Suprapubic skin (tissue), 4 donors: Measurements from ENCODE around the gene ZDHHC16. TPM values are rescaled to one million over a fixed set of nuclear protein-coding genes. Genes with fewer than 3 reads are reported as not detected.

Source experiments
- DNase-seq, 2 donors: peaks; one replicate each; pipeline ENCODE4 v3.0.0-alpha.2; 2019; ENCODE audit warnings: low spot score in 2 of 2
- H3K27ac ChIP-seq: fragments of 200-600 bp; sonication (generic); one replicate; pipeline ENCODE4 v1.5.1; 2019
- H3K27me3 ChIP-seq: fragments of 200-600 bp; sonication (generic); one replicate; pipeline ENCODE4 v1.5.1; 2019
- H3K36me3 ChIP-seq: fragments of 200-600 bp; sonication (generic); one replicate; pipeline ENCODE4 v1.5.1; 2019
- H3K4me1 ChIP-seq: fragments of 200-600 bp; sonication (generic); one replicate; pipeline ENCODE4 v1.5.1; 2019
- H3K4me3 ChIP-seq: fragments of 200-600 bp; sonication (generic); one replicate; pipeline ENCODE4 v1.5.1; 2019; ENCODE audit warnings: mild to moderate bottlenecking
- H3K9me3 ChIP-seq: fragments of 200-600 bp; sonication (generic); one replicate; pipeline ENCODE4 v1.5.1; 2019
- CTCF ChIP-seq, 2 donors: fragments of 200-600 bp in 1 of 2; fragments of 450-650 bp in 1 of 2; sonication (generic) in 1 of 2; IDR thresholded peaks; one replicate each; pipeline ENCODE4 v1.5.1; 2016 to 2019; ENCODE audit warnings: antibody characterized with exemption in 2 of 2, mild to moderate bottlenecking in 1 of 2, moderate library complexity in 1 of 2
- EP300 ChIP-seq: sonication (generic); formaldehyde crosslinking; IDR thresholded peaks from one replicate; pipeline ENCODE4 v1.6.1; 2017; ENCODE audit warnings: antibody characterized with exemption
- POLR2A ChIP-seq, 2 donors: fragments of 450-650 bp; IDR thresholded peaks; one replicate each; pipeline ENCODE4 v1.6.1; 2017; ENCODE audit warnings: antibody characterized with exemption in 2 of 2, mild to moderate bottlenecking in 2 of 2, moderate library complexity in 2 of 2
- POLR2AphosphoS5 ChIP-seq, 3 donors: sonication (generic); formaldehyde crosslinking; IDR thresholded peaks; one replicate each; pipeline ENCODE4 v1.6.1; 2017; ENCODE audit warnings: antibody characterized with exemption in 3 of 3
- WGBS: methylation state at CpG from one replicate; pipeline ENCODE4 v1.1.5; 2018; 5-methylcytosine and 5-hydroxymethylcytosine counted together
- total RNA-seq, 4 donors: library from RNA; depleted of rRNA; stranded (reverse); fragments of >200 nt; gene quantifications; one replicate each; pipeline ENCODE4 v1.1.0, GENCODE V29; 2016

The ZDHHC16 gene
- total RNA-seq, 4 donors from 2014 or later, result 24.5 to 35.8 (median 28.2) TPM

GRCh38 chr10:97481071-97481470, 35.1 kb downstream of the ZDHHC16 start:
- Histone ChIP-seq H3K27me3 (no peaks in the 10 kb centered on the region), H3K4me3 (no peak overlapping the region), H3K4me1 (peaks cover 27% of the 10 kb centered on the region), H3K27ac (no peak overlapping the region), H3K36me3 (peaks cover 65% of the 10 kb centered on the region), H3K9me3 (no peaks in the 10 kb centered on the region)
- no peak for DNase-seq
- TF ChIP-seq CTCF (IDR thresholded peaks at IDR 0.05), result no peak
- no peak for TF ChIP-seq POLR2AphosphoS5 (IDR thresholded peaks at IDR 0.05)
- TF ChIP-seq EP300, result no peak
- no peak for TF ChIP-seq POLR2A (IDR thresholded peaks at IDR 0.05)
- 30% methylated on average over 4 of the region's 4 CpGs for WGBS

DNA sequence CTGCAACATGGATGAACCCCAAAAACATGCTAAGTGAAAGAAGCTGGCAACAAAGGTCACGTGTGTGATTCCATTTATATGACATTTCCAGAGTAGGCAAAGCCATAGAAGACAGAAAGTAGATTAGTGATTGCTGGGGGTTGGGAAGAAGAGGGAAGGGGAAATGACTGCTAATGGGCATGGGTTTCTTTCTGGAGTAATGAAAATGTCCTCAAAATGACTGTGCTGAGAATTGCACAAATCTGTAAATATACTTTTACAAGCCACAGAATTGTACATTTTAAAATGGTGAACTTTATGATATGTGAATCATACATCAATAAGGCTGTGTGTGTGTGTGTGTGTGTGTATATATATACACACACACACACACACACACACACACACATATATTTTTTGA, 36.4 kb downstream of the ZDHHC16 start:
- Histone ChIP-seq H3K4me1 (peaks cover 27% of the 10 kb centered on the region), H3K9me3 (no peaks in the 10 kb centered on the region), H3K27ac (no peak overlapping the region), H3K36me3 (peaks cover 52% of the 10 kb centered on the region), H3K4me3 (no peak overlapping the region), H3K27me3 (no peaks in the 10 kb centered on the region)
- TF ChIP-seq POLR2AphosphoS5 (IDR thresholded peaks at IDR 0.05) (no peak), CTCF (IDR thresholded peaks at IDR 0.05) (no peak), EP300 (no peak), POLR2A (IDR thresholded peaks at IDR 0.05) (no peak)
- DNase-seq, result no peak
- WGBS, result 93% methylated on average over 1 of the region's 1 CpG

- H3K27ac ChIP-seq, result no peak overlapping the region
- H3K27me3 ChIP-seq, result no peaks in the 10 kb centered on the region
- WGBS, result 62% methylated on average over 3 of the region's 3 CpGs
- H3K4me1 ChIP-seq, result peaks cover 27% of the 10 kb centered on the region
- TF ChIP-seq CTCF (IDR thresholded peaks at IDR 0.05) (no peak), POLR2AphosphoS5 (IDR thresholded peaks at IDR 0.05) (no peak), EP300 (no peak), POLR2A (IDR thresholded peaks at IDR 0.05) (no peak)
- H3K9me3 ChIP-seq, result no peaks in the 10 kb centered on the region
- peaks cover 41% of the 10 kb centered on the region for H3K36me3 ChIP-seq
- H3K4me3 ChIP-seq, result no peak overlapping the region
- no peak for DNase-seq
Measured at GRCh38 chr10:97483506-97483905, 37.5 kb downstream of the ZDHHC16 start.

- 97% methylated on average over 1 of the region's 1 CpG for WGBS
- H3K27me3 ChIP-seq, result no peaks in the 10 kb centered on the region
- no peak overlapping the region for H3K4me3 ChIP-seq
- TF ChIP-seq EP300 (no peak), POLR2AphosphoS5 (IDR thresholded peaks at IDR 0.05) (no peak), POLR2A (IDR thresholded peaks at IDR 0.05) (no peak), CTCF (IDR thresholded peaks at IDR 0.05) (no peak)
- H3K36me3 ChIP-seq, result peaks cover 37% of the 10 kb centered on the region
- H3K27ac ChIP-seq, result no peak overlapping the region
- no peaks in the 10 kb centered on the region for H3K9me3 ChIP-seq
- DNase-seq, result no peak
- H3K4me1 ChIP-seq, result peaks cover 27% of the 10 kb centered on the region
Measured at GRCh38 chr10:97483921-97484320, 37.9 kb downstream of the ZDHHC16 start.

DNA sequence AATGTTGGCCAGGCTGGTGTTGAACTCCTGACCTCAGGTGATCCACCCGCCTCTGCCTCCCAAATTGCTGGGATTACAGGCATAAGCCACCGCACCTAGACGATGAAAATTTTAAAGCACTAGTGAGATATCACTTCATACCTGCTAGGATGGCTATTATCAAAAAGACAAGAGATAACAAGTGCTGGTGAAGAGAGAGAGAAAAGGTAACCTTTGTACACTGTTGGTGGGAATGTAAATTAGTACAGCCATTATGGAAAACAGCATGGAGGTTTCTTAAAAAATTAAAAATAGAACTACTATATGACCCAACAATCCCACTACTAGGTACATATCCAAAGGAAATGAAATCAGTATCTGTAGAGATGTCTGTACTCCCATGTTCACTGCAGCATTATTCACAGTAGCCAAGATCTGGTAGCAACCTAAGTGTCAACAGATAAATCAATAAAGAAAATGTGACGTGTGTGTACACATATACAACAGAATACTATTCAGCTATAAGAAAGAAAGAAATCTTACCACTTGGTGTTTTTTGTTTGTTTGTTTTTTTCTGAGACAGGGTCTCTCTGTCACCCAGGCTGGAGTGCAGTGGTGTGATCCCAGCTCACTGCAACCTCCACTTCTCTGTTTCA, 39.8 kb downstream of the ZDHHC16 start:
- Histone ChIP-seq H3K27ac (no peak overlapping the region), H3K36me3 (peaks cover 20% of the 10 kb centered on the region), H3K9me3 (no peaks in the 10 kb centered on the region), H3K4me3 (no peak overlapping the region), H3K4me1 (peaks cover 17% of the 10 kb centered on the region), H3K27me3 (no peaks in the 10 kb centered on the region)
- 89% methylated on average over 4 of the region's 4 CpGs for WGBS
- TF ChIP-seq CTCF (IDR thresholded peaks at IDR 0.05) (no peak), POLR2A (IDR thresholded peaks at IDR 0.05) (no peak), EP300 (no peak), POLR2AphosphoS5 (IDR thresholded peaks at IDR 0.05) (no peak)
- no peak for DNase-seq
